GM21737 (cell line): Measurements from ENCODE around the gene HSPB1.
"Not testable (repeated sequence)": the region's sequence is repeated elsewhere in the genome, so short reads cannot be mapped to it uniquely, and the experiment has no call there.

Experiments
- ATAC-seq: cut with Tn5 transposase; IDR thresholded peaks from one replicate; pipeline ENCODE4 v1.9.1; 2021; ENCODE audit warnings: mild to moderate bottlenecking, moderate library complexity; ENCODE audit not compliant: unreplicated experiment

HSPB1 gene

GRCh38 chr7:76302347-76303201 is at the start of gene HSPB1:
Gene HSPB1 (plus strand): TSS chr7:76302673. CDS start chr7:76302713, 40 bp downstream.
- no peak for ATAC-seq

DNA sequence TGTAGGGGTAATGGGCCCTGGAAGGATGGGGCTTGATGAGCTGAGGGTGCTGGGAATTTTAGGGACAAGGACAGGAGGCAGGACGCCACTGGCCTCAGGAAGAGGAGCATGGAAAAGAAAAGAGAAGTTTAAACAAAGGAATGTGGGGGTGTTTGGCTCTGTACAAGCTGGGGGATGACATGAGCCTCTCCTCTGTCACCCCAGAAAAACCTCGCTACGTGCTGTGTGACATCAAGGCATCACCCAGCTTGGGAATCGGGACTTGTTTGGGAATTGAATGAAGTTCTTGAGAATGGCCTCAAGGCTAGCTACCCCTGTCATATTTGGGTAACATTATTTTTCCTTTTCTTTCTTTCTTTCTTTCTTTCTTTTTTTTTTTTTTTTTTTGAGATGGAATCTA is 47.7 kb upstream of the HSPB1 start:
- ATAC-seq: no peak

DNA sequence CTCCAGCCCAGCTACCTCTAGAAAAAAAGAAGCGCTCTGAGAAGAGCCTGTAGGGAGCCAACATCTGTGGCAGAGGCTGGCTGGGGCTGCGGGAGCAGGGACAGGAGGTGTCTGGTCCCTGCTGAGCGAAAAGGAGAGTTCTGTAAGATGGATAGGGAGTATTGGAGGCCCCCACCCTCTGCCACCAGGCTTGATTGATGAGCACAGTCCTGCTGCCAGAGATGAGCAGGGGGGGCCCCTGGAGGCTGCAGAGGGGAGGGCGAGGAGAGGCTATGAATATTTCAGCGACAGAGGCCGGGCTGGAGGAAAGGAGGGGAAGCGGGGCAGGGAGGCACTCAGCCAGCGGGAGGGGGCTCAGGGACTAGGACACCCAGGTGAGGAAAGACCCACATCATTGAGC is 44.5 kb upstream of the HSPB1 start:
- ATAC-seq: no peak

DNA sequence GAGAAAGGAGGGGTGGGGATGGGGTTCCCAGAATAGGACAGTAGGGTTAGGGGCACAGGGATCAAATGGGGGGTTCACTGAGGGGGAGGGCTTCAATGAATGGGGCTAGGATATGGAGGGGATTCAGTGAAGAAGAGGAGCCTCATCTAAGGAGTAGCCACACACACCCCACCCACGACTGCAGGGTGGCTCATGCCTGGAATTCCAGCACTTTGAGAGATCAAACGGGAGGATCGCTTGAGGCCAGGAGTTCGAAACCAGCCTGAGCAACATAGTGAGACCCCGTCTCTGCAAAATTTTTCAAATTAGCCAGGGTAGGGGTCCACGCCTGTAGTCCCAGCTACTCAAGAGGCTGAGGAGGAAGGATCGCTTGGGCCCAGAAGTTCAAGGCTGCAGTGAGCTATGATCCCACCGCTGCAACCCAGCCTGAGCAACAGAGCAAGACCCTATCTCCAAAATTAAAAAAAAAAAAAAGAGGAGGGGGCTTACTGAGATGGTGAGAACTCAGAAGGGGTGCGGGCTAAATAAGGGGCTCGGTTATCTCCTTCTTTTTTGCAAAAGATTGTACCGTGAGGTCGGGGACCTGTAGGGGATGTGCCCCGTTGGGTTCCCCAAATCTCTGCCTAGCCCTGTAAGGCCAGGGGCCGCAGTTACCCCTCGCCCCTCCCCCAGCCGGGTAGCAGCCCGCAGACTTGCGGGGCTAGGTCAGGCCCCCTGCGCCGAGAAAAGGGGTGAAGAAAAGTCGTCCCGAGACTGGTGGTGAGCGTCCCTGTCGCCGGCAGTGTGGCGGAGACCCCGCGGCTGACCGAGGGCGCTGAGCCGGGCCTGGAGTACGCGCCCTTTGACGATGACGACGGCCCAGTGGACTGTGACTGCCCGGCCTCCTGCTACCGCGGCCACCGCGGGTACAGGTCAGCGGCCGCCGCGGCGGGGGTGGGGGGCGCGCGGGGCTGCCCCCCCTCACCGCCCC is 43.1 kb upstream of the HSPB1 start:
- no peak for ATAC-seq

- no peak for ATAC-seq
Measured at GRCh38 chr7:76260171-76260703, 42.2 kb upstream of the HSPB1 start.

GRCh38 chr7:76261329-76261728 is 41.1 kb upstream of the HSPB1 start:
- ATAC-seq: no peak

DNA sequence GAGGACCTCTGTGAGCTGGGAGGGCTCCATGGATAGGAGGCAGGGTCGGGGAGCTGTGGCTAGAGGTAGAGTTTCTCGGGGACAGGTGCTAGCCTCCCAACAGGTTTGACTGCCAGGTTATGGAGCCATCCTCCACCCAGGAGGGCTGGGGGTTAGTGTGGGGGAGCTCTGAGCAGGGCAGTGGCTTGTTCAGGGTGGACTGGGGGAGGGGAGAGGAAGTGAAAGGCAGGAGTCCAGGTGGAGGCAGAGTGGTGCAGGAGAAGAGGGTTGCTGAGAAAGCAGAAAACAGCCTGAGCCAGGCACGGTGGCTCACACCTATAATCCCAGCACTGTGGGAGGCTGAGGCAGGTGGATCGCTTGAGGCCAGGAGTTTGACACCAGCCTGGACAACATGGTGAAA is 40.5 kb upstream of the HSPB1 start:
- no peak for ATAC-seq

GRCh38 chr7:76262683-76263402 is 39.6 kb upstream of the HSPB1 start:
- no peak for ATAC-seq

- no peak for ATAC-seq
Measured at GRCh38 chr7:76265299-76265698, 37.2 kb upstream of the HSPB1 start.

- no peak for ATAC-seq
Measured at GRCh38 chr7:76267107-76267893, 35.2 kb upstream of the HSPB1 start.

- no peak for ATAC-seq
Measured at GRCh38 chr7:76267894-76268183, 34.6 kb upstream of the HSPB1 start.

GRCh38 chr7:76268376-76268775 is 34.1 kb upstream of the HSPB1 start:
- no peak for ATAC-seq

DNA sequence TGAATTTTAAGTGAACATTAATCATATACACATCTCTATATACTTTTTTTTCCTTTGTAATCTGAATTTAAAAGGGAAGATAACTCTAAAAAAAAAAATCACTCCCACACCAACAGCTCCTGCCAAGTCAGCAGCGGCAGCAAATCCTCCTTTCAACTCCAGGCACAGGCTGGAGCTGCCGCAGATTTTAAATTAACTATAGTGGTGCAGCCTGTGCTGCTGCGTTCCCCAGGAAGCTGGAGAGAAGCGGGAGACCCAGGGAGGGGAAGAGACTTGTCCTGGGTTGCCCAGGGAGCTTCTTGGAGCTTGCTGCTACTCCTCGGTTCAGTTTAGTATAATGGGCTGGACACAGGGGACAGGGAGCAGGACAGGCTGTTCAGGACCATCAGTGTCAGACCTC is 32.6 kb upstream of the HSPB1 start:
- no peak for ATAC-seq

- not testable (repeated sequence) for ATAC-seq
Measured at GRCh38 chr7:76271384-76271783, 31.1 kb upstream of the HSPB1 start.

GRCh38 chr7:76272142-76272541 is 30.3 kb upstream of the HSPB1 start:
- no peak for ATAC-seq

GRCh38 chr7:76272851-76273497 is 29.5 kb upstream of the HSPB1 start:
- ATAC-seq: no peak

DNA sequence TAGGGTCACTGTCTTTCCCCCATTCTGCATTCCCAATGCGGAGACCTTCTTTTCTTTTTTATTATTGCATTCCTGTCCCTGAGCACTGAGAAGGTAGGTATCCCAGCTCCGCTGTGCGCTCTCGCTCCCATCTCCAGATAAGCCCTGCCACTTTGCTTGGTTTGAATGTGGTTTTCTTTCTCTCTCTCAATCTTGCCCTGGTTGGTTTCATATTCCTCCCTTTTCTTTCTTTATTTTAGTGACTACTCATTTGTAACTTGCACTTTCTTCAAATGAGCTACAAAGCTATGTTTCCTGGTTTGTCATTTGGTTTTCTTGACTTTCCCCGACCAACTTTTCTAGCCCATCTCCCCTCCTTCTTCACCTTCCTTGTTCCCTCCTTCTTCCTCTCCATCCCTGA is 29.0 kb upstream of the HSPB1 start:
- ATAC-seq: no peak

DNA sequence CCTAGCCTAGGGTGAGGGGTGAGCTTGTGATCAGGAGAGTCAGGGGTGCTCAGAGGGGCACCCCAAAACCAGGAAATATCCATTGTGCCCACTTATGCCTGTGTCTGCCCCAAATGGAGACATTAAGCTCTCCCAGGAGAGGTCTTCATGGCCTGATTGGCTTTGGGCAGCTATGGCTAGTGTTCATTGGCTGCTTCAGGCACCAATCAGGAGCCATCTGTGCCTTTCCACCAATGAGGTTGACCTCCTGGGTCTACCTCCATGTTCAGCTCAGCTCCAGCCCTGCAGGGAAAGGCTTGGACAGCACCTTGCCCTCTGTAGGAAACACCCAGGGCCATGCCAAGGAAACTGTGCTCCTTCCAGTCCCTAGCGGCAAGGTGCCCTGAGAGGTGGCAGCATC is 23.9 kb upstream of the HSPB1 start:
- no peak for ATAC-seq

- ATAC-seq: no peak
Measured at GRCh38 chr7:76280408-76280807, 22.1 kb upstream of the HSPB1 start.
